ENCODE data around the gene PLGRKT. TPM values are rescaled to one million over a fixed set of nuclear protein-coding genes. Genes with fewer than 3 reads are reported as not detected.
"Not testable (repeated sequence)": the region's sequence is repeated elsewhere in the genome, so short reads cannot be mapped to it uniquely, and the experiment has no call there.

The PLGRKT gene
- total RNA-seq, 1 experiment from 2014 or later: 22.0 TPM

GRCh38 chr9:5435912-5436311 lies 1.8 kb downstream of the PLGRKT start:
- BruUV-seq (replicated peaks): no TSS peak
- Histone ChIP-seq H3K27me3 (ENCODE audit: insufficient read depth, low read depth) (no peaks in the 10 kb centered on the region), H3K27ac (peak overlapping the region; percentile 84), H4K20me1 (ENCODE audit: insufficient read depth) (no peaks in the 10 kb centered on the region), H3K36me3 (ENCODE audit: low read depth) (no peaks in the 10 kb centered on the region), H3K79me2 (ENCODE audit: low read depth) (no peaks in the 10 kb centered on the region), H3K9me3 (ENCODE audit: insufficient read depth, low read depth) (no peaks in the 10 kb centered on the region), H3K4me2 (peak overlapping the region; percentile 98), H3F3A (ENCODE audit: insufficient read depth, low read depth) (peaks cover 24% of the 10 kb centered on the region; the same call in 1 of the 2 replicates), H2AFZ (no peak overlapping the region), H3K9me2 (ENCODE audit: insufficient read depth) (no peaks in the 10 kb centered on the region), H3K4me3 (peak overlapping the region; percentile 80; the same call in 1 of the 2 replicates), H3K4me1 (replicated peaks; ENCODE audit: insufficient read depth) (peaks cover 24% of the 10 kb centered on the region)
- DNase-seq: peak in 1 of 2 experiments; percentile 71
- ChIA-PET CTCF (no interaction called here), POLR2A (ENCODE audit: unreplicated experiment) (interaction anchor here (1.1 kb wide), 1 partner anchor 451 kb away, joined by 6 read pairs; the partner anchor contains the start of gene JAK2)
- intact Hi-C loops (cut with micrococcal nuclease; ENCODE audit: unreplicated experiment): loop anchor here (2.0 to 10.0 kb wide), 3 partner anchors 155 to 679 kb away; partner anchors contain the start of gene JAK2
- no peak for TF ChIP-seq EZH2 (IDR thresholded peaks at IDR 0.05; ENCODE audit: low read depth)
- no peak for TF ChIP-seq CTCF (conservative IDR thresholded peaks at IDR 0.05)

- H3K9me2 ChIP-seq (ENCODE audit: insufficient read depth); H3K79me2 ChIP-seq (ENCODE audit: low read depth); H3K36me3 ChIP-seq (ENCODE audit: low read depth); H3K27me3 ChIP-seq (ENCODE audit: insufficient read depth, low read depth); POLR2A ChIA-PET (ENCODE audit: unreplicated experiment); H3K4me3 ChIP-seq; DNase-seq; BruUV-seq (replicated peaks); H3K9me3 ChIP-seq (ENCODE audit: insufficient read depth, low read depth); CTCF ChIA-PET; H2AFZ ChIP-seq; H3K4me2 ChIP-seq; H4K20me1 ChIP-seq (ENCODE audit: insufficient read depth); H3K27ac ChIP-seq: not testable (repeated sequence)
- H3F3A ChIP-seq (ENCODE audit: insufficient read depth, low read depth): peaks cover 21% of the 10 kb centered on the region; the same call in 1 of the 2 replicates
- peaks cover 24% of the 10 kb centered on the region for H3K4me1 ChIP-seq (replicated peaks; ENCODE audit: insufficient read depth)
- intact Hi-C loops (cut with micrococcal nuclease; ENCODE audit: unreplicated experiment): loop anchor here (10.0 kb wide), 1 partner anchor 449 kb away; the partner anchor contains the start of gene JAK2
Observed at GRCh38 chr9:5433841-5434810, 3.6 kb downstream of the PLGRKT start.

GRCh38 chr9:5433328-5433727 lies 4.4 kb downstream of the PLGRKT start:
- CTCF ChIA-PET; H3K4me2 ChIP-seq; H3K9me2 ChIP-seq (ENCODE audit: insufficient read depth); BruUV-seq (replicated peaks); H3K27me3 ChIP-seq (ENCODE audit: insufficient read depth, low read depth); H2AFZ ChIP-seq; H3K36me3 ChIP-seq (ENCODE audit: low read depth); DNase-seq; H3K4me3 ChIP-seq; H3K27ac ChIP-seq; H3K9me3 ChIP-seq (ENCODE audit: insufficient read depth, low read depth); POLR2A ChIA-PET (ENCODE audit: unreplicated experiment); H3K79me2 ChIP-seq (ENCODE audit: low read depth); H4K20me1 ChIP-seq (ENCODE audit: insufficient read depth): not testable (repeated sequence)
- intact Hi-C loops (cut with micrococcal nuclease; ENCODE audit: unreplicated experiment): loop anchor here (10.0 kb wide), 1 partner anchor 449 kb away; the partner anchor contains the start of gene JAK2
- peaks cover 21% of the 10 kb centered on the region; the same call in 1 of the 2 replicates for H3F3A ChIP-seq (ENCODE audit: insufficient read depth, low read depth)
- peaks cover 21% of the 10 kb centered on the region for H3K4me1 ChIP-seq (replicated peaks; ENCODE audit: insufficient read depth)

GRCh38 chr9:5432890-5433289 lies 4.8 kb downstream of the PLGRKT start:
- H3K36me3 ChIP-seq (ENCODE audit: low read depth); H3K27ac ChIP-seq; CTCF ChIA-PET; DNase-seq; H3K79me2 ChIP-seq (ENCODE audit: low read depth); BruUV-seq (replicated peaks); H3K4me3 ChIP-seq; H2AFZ ChIP-seq; H3K9me3 ChIP-seq (ENCODE audit: insufficient read depth, low read depth); H3K9me2 ChIP-seq (ENCODE audit: insufficient read depth); H3K27me3 ChIP-seq (ENCODE audit: insufficient read depth, low read depth); H3K4me2 ChIP-seq; H4K20me1 ChIP-seq (ENCODE audit: insufficient read depth); POLR2A ChIA-PET (ENCODE audit: unreplicated experiment): not testable (repeated sequence)
- Histone ChIP-seq H3K4me1 (replicated peaks; ENCODE audit: insufficient read depth) (peaks cover 18% of the 10 kb centered on the region), H3F3A (ENCODE audit: insufficient read depth, low read depth) (peaks cover 21% of the 10 kb centered on the region; the same call in 1 of the 2 replicates)
- intact Hi-C loops (cut with micrococcal nuclease; ENCODE audit: unreplicated experiment): loop anchor here (10.0 kb wide), 1 partner anchor 448 kb away; the partner anchor contains the start of gene JAK2

All from PC-9 (cell line).